ENCODE data around the gene CCDC85B.

CCDC85B gene

GRCh38 chr11:65921033-65921555 is 30.6 kb downstream of the CCDC85B start:
- ChIA-PET CTCF (interaction anchor here (0.9 to 3.5 kb wide), 4 partner anchors 13 to 248 kb away, joined by 3 to 12 read pairs (median 4); partner anchors contain the start of gene FIBP), POLR2A (interaction anchor here (1.1 kb wide), 1 partner anchor 31 kb away, joined by 3 read pairs; the partner anchor contains the start of gene CCDC85B)
- TF ChIP-seq CTCF (IDR thresholded peaks at IDR 0.05; ENCODE audit: control extremely low read depth, extremely low read depth, low read depth, missing control alignments) = no peak
- no peak for DNase-seq (ENCODE audit: extremely low spot score)

DNA sequence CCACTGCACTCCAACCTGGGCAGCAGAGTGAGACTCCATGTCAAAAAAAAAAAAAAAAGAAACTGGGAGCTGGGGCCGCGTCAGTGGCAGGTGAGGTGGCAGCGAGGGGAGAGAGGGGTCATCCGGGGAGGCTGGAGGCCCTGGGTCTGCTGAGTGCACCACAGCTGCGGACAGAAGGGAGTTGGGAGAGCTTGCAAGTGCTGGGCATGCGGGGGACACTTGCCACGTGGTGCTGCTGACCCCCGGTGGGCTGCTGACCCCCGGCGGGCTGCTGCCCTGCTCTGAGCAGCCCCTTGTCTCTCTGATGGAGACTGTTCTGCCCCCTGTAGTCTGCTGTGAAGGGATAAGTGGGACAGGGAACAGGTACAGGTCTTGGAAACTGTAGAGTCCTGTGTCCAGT is 31.4 kb downstream of the CCDC85B start:
- POLR2A ChIA-PET = interaction anchor here (1.1 kb wide), 1 partner anchor 31 kb away, joined by 3 read pairs; the partner anchor contains the start of gene CCDC85B
- no peak for TF ChIP-seq CTCF (IDR thresholded peaks at IDR 0.05; ENCODE audit: control extremely low read depth, extremely low read depth, low read depth, missing control alignments)
- CTCF ChIA-PET = interaction anchor here (0.9 to 3.5 kb wide), 4 partner anchors 14 to 249 kb away, joined by 3 to 12 read pairs (median 4); partner anchors contain the start of gene FIBP
- DNase-seq (ENCODE audit: extremely low spot score) = no peak

DNA sequence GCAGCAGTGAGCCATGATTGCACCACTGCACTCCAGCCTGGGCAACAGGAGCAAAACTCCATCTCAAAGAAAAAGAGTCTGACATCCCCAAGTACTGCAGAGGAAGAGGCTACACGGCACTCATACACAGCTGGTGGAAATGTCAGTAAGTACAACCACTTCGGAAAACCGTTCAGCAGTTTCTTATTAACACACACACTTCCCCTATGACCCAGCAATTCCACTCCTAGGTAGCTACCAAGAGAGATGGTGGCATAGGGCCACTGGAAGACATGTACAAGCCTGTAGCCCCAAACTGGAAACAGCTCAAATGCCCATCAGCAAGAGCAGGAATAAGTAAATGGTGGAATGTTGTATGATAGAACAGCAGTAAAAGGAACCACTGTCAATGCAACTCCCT is 32.1 kb downstream of the CCDC85B start:
- ChIA-PET POLR2A (no interaction called here), CTCF (interaction anchor here (0.9 to 3.5 kb wide), 6 partner anchors 11 to 100 kb away, joined by 3 to 15 read pairs (median 4); partner anchors contain the start of gene FIBP)
- DNase-seq (ENCODE audit: extremely low spot score) = no peak
- TF ChIP-seq CTCF (IDR thresholded peaks at IDR 0.05; ENCODE audit: control extremely low read depth, extremely low read depth, low read depth, missing control alignments) = no peak

DNA sequence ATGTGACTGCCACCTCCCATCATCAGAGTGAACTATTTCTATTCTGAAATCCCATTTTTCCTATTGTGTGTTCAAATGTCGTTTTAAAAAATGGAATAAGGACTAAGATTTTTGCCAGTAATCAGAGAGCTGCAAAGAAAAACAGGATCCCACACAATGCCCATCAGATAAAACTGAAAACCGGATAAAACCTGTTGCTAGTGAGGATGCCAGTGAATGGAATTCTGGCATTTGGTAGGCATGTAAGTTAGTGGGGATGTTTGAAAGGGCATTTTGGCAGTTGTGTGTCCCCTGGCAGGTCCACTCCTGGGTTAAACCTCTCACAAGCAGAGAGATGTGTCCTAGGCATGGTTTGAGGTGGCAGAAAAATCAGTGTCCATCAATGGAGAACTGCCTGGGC is 34.9 kb downstream of the CCDC85B start:
- ChIA-PET CTCF (interaction anchor here (1.0 kb wide), 1 partner anchor 41 kb away, joined by 3 read pairs; no protein-coding TSS in a partner anchor), POLR2A (no interaction called here)
- no peak for DNase-seq (ENCODE audit: extremely low spot score)
- TF ChIP-seq CTCF (IDR thresholded peaks at IDR 0.05; ENCODE audit: control extremely low read depth, extremely low read depth, low read depth, missing control alignments) = no peak

DNA sequence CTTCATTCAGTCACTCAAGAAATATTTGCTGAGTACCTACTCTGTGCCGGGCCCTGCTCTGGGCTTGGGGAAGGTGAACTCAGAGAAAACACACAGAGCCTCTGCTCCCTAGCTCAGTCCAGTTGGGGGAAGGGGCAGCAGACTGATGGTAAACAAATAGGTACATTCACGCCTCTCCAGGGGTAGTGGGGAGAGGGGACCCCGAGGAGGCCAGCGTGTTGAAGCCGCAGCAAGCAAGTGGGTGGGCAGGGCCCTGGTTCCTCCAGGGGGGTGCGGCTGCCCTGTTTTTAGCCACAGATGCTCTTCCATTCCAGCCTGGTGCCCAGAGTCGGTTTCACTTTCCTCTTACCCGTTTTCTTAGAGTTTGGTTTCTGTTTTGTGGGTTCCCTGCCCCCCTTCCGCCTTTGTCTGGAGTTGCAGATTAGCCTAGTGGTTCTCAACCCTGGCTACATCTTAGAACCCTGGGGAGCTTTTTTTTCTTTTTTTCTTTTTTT is 37.5 kb downstream of the CCDC85B start:
- no peak for TF ChIP-seq CTCF (IDR thresholded peaks at IDR 0.05; ENCODE audit: control extremely low read depth, extremely low read depth, low read depth, missing control alignments)
- ChIA-PET CTCF (interaction anchor here (0.8 to 2.1 kb wide), 6 partner anchors 8 to 68 kb away, joined by 3 to 7 read pairs (median 4); partner anchors contain the start of genes CCDC85B and FIBP), POLR2A (interaction anchor here (0.6 kb wide), 1 partner anchor 383 kb away, joined by 3 read pairs; no protein-coding TSS in a partner anchor)
- peak; percentile 89 for DNase-seq (ENCODE audit: extremely low spot score)

DNA sequence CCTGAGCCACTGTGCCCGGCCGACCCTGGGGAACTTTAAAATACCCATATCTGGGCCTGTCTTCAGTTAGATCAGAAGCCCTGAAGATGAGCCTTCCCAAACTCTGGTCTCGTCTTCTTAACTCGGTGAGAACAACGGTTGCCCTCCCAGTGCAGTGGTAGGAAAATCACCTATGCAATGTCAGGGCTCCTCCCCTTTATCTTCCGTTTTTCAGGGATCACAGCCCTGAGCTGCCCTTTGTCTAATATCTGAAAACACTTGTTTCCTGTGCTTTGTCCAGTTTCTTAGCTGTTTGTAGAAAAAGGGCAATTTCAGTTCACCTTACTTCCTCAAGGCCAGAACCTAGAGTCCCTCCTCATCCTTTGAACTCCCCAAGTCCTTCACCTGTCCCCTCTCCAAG is 38.2 kb downstream of the CCDC85B start:
- TF ChIP-seq CTCF (IDR thresholded peaks at IDR 0.05; ENCODE audit: control extremely low read depth, extremely low read depth, low read depth, missing control alignments) = no peak
- no peak for DNase-seq (ENCODE audit: extremely low spot score)
- CTCF ChIA-PET = interaction anchor here (1.0 to 2.1 kb wide), 3 partner anchors 15 to 69 kb away, joined by 3 to 5 read pairs (median 3); partner anchors contain the start of gene CCDC85B
- POLR2A ChIA-PET = no interaction called here
